Measurements from ENCODE around the gene ZNF175. TPM values are rescaled to one million over a fixed set of nuclear protein-coding genes. Genes with fewer than 3 reads are reported as not detected.
A peak's percentile ranks its signal among the peaks of the same experiment; 100 is the strongest.

Gene ZNF175
- total and polyA plus RNA-seq, 9 of the 15 experiments (the other 6 are each of a cell fraction or from before 2014, with no cell fraction given) = 3.7 to 37.9 (median 14.0) TPM

- TF ChIP-seq NFRKB (IDR thresholded peaks at IDR 0.05; ENCODE audit: low read depth) (peak; percentile 93), POLR2B (IDR thresholded peaks at IDR 0.05; ENCODE audit: low read depth, partially characterized antibody) (peak; percentile 75), ZBTB11 (CRISPR knock-in tag; IDR thresholded peaks at IDR 0.05) (peak in 1 of 3 experiments; percentile 92; a peak in 2 of 6 replicates), CREM (IDR thresholded peaks at IDR 0.05; ENCODE audit: low read depth) (peak; percentile 83), ZNF12 (CRISPR knock-in tag; IDR thresholded peaks at IDR 0.05) (no peak), ZNF584 (CRISPR knock-in tag; IDR thresholded peaks at IDR 0.05; ENCODE audit: low read depth) (peak; percentile 74; the same call in 1 of the 2 replicates), SIX5 (IDR thresholded peaks at IDR 0.05; ENCODE audit: borderline replicate concordance in 1 of 2, insufficient read depth in 1 of 2, low read depth in 1 of 2, low read length in 2 of 2) (peak; percentile 78 to 81), HEY1 (CRISPR knock-in tag; IDR thresholded peaks at IDR 0.05; ENCODE audit: borderline replicate concordance) (no peak), SIN3A (IDR thresholded peaks at IDR 0.05; ENCODE audit: borderline replicate concordance in 2 of 2, control insufficient read depth in 1 of 2, low read depth in 2 of 2, low read length in 2 of 2) (0 out of 4 replicates have a peak, but pooled peaks of 1 of the 2 experiments have one; percentile 29), MTA1 (IDR thresholded peaks at IDR 0.05; ENCODE audit: borderline replicate concordance) (no peak), TFAM (CRISPR knock-in tag; conservative IDR thresholded peaks at IDR 0.05) (no peak), YY1 (IDR thresholded peaks at IDR 0.05; ENCODE audit: borderline replicate concordance in 1 of 3, control insufficient read depth in 1 of 3, extremely low read depth in 1 of 3, insufficient read depth in 3 of 3, insufficient read length in 1 of 3, insufficient replicate concordance in 2 of 3, low read depth in 1 of 3, low read length in 2 of 3) (peak; percentile 98 to 100 (median 100)), TFAP4 (CRISPR knock-in tag; IDR thresholded peaks at IDR 0.05; ENCODE audit: borderline replicate concordance) (peak; percentile 55; the same call in 1 of the 2 replicates), SPI1 (IDR thresholded peaks at IDR 0.05; ENCODE audit: borderline replicate concordance, low read depth, low read length) (peak; percentile 46; the same call in 1 of the 2 replicates), LARP7 (IDR thresholded peaks at IDR 0.05) (peak; percentile 79; the same call in 1 of the 2 replicates), ZNF197 (CRISPR knock-in tag; IDR thresholded peaks at IDR 0.05; ENCODE audit: low read depth) (peak; percentile 96), PTTG1 (tag; IDR thresholded peaks at IDR 0.05; ENCODE audit: low read depth) (peak; percentile 65; the same call in 1 of the 2 replicates)
- TF ChIP-seq, protein P1, sequence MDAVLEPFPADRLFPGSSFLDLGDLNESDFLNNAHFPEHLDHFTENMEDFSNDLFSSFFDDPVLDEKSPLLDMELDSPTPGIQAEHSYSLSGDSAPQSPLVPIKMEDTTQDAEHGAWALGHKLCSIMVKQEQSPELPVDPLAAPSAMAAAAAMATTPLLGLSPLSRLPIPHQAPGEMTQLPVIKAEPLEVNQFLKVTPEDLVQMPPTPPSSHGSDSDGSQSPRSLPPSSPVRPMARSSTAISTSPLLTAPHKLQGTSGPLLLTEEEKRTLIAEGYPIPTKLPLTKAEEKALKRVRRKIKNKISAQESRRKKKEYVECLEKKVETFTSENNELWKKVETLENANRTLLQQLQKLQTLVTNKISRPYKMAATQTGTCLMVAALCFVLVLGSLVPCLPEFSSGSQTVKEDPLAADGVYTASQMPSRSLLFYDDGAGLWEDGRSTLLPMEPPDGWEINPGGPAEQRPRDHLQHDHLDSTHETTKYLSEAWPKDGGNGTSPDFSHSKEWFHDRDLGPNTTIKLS (IDR thresholded peaks at IDR 0.05; ENCODE audit: borderline replicate concordance, low read depth) = peak; percentile 57; the same call in 1 of the 2 replicates
Measured at GRCh38 chr19:51570962-51571575, at the start of gene ZNF175 (continued).

Data from K562 (cell line).